GM13976 (cell line): Measurements from ENCODE around the gene SYNPO2.

Source experiments
- DNase-seq: peaks from one replicate; pipeline ENCODE4 v3.0.0; 2012; ENCODE audit warnings: low spot score
- in situ Hi-C: fragments of 300-500 bp; cut with MboI; formaldehyde crosslinking; loops from one replicate; pipeline ENCODE4 v1.12.0; 2022; ENCODE audit warnings: low sequenced_read_pairs, mixed read lengths, inconsistent platforms; ENCODE audit not compliant: unreplicated experiment
- TF ChIP-seq, protein P1 (sequence below): IDR thresholded peaks from 2 replicates; pipeline ENCODE4 v1.5.1; 2012; ENCODE audit warnings: borderline replicate concordance, mild to moderate bottlenecking; ENCODE audit not compliant: insufficient read depth; ENCODE audit errors: extremely low read depth, missing control alignments, control extremely low read depth

Gene SYNPO2

DNA sequence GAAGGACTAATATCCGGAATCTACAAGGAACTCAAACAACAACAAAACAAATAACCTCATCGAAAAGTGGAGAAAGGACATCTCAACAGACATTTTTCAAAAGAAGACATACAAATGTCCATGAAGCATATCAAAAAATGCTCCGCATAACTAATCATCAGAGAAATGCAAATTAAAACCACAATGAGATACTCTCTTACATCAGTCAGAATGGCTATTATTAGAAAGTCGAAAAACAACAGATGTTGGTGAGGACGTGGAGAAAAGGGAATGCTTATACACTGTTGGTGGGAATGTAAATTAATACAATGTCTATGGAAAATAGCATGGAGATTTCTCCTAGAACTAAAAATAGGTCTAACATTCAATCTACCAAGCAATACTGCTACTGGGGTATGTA, 195.9 kb downstream of the SYNPO2 start:
- in situ Hi-C loops = no loop called here
- no peak for DNase-seq
- TF ChIP-seq, protein P1, sequence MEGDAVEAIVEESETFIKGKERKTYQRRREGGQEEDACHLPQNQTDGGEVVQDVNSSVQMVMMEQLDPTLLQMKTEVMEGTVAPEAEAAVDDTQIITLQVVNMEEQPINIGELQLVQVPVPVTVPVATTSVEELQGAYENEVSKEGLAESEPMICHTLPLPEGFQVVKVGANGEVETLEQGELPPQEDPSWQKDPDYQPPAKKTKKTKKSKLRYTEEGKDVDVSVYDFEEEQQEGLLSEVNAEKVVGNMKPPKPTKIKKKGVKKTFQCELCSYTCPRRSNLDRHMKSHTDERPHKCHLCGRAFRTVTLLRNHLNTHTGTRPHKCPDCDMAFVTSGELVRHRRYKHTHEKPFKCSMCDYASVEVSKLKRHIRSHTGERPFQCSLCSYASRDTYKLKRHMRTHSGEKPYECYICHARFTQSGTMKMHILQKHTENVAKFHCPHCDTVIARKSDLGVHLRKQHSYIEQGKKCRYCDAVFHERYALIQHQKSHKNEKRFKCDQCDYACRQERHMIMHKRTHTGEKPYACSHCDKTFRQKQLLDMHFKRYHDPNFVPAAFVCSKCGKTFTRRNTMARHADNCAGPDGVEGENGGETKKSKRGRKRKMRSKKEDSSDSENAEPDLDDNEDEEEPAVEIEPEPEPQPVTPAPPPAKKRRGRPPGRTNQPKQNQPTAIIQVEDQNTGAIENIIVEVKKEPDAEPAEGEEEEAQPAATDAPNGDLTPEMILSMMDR = no peak

DNA sequence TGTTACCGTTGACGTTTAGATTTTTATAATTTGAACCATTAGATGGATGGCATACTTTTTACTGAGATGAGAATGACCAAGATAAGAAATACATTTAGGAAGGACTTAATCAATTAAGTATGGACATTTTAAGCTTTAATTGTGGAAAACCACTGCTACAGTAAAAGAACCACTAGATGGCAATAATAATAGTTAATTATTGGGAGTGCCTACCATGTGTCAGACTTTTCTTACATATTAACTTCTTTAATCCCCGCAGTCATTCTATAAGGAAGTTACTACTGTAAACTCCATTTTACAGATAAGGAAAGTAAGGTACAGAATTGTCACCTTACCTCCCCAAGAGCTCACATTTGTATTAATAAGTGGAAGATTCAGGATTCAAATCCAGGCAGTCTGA, 198.5 kb downstream of the SYNPO2 start:
- in situ Hi-C loops = no loop called here
- TF ChIP-seq, protein P1 = no peak

DNA sequence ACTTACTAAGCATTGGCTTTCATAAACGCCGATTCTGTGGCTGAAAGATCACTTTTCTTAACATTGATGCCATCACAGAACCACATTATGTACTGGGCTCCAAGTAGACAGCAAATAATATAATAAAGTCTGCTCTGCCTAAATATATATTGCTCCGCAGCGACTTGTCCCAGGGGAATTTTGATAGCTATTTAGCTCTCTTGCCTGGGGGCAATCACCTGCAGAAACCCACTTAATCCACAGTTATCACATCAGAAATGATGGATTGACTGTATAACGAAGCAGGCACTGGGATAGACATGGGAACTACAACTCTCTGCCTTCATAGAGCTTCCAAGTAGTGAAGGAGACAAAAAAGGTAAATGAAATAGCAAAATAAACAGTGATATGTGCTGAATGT, 199.0 kb downstream of the SYNPO2 start:
- in situ Hi-C loops = no loop called here
- DNase-seq = no peak
- TF ChIP-seq, protein P1 = no peak

More for the DNA sequence above, 198.5 kb downstream of the SYNPO2 start:
- no peak for DNase-seq

DNA sequence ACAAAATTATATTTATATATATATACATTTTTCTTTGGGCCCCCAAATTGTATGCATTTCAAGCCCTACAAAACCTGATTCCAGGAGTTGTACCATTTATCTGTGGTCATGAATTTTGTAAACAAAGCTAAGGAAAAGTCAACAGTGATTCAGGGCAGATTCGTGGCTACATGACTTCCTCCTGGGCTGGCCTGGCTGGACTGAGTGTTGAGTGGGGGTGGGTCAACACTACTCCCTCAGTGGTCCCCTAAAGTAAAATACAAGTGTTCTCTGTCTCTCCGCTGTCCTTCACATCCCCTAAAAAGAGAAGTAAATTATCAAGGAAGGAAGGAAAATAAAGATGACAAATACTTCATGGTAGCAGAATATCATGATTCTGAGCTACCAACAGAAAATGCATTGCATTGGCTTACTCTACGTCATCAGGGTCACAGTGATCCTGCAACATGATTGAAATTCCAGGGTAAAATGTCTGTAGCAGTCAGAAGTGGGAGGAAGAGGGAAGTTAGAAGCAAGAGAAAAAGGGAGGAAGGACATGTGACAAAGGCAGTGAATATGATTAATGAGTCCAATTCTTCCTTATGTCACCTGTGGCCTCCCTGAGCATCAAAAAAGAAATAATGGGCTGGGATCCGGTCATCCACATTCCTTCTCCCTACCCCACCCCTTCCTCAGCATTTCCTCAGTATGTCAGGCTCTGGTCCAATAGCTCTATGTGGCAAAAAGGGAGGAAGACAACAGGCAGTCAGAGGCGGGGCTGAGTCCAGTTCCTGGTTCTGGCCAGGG, 204.6 kb downstream of the SYNPO2 start:
- in situ Hi-C loops = no loop called here
- TF ChIP-seq, protein P1 = no peak
- DNase-seq = no peak

DNA sequence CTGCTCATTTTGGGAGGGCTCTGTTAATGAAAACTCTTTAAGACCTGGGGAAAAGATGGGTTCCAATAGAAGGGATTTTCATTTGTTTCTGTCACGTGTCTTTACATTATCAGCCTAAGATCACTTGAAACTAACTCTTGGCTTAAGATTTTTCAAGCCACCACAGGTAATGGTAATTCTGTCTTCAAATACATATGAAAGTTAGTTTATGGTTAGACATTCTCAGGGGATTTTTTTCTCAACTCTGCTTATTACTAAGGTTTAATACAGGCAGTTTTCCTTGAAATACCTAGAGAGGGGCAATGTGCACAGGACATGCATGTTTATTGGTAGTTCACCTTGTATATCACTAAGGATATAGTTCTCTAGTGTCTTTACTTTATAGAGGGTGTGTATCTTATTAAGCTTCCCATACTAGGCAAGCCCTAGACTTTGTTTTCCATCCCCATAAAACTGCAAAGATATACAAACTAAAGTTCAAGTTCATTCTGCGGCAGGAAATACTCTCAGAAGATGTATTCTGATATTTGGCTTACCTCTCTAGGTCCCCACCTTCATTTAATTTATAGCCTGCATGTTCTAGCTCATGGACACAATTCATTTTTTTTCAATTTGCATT, 208.7 kb downstream of the SYNPO2 start:
- no peak for DNase-seq
- in situ Hi-C loops = no loop called here
- TF ChIP-seq, protein P1 = no peak

DNA sequence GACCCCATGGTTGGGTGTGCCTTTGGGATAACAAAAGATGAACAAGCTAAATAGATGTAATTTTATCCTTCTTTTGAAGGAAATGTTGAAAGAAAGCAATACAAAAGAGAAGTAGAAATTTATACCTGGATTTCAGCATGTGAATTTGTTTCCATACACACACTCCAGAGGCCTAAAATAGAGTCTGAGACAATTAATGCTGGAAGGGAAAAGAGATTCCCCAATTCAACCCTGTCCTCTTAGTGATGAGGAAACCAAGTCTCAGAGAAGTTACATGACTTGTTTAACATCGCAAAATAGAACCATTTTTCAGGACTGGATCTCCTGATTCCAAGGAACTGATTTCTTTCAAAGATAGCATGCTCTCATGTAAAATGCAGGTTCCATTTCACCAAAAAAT, 209.7 kb downstream of the SYNPO2 start:
- in situ Hi-C loops = no loop called here

More for the DNA sequence above, 209.7 kb downstream of the SYNPO2 start:
- no peak for DNase-seq
- TF ChIP-seq, protein P1 = no peak
